HepG2 (cell line): ENCODE measurements around the gene METAP1D. TPM values are rescaled to one million over a fixed set of nuclear protein-coding genes. Genes with fewer than 3 reads are reported as not detected.
A peak's percentile ranks its signal among the peaks of the same experiment; 100 is the strongest.

Experiments
- ELF1 ChIP-seq: sonication (generic); formaldehyde crosslinking; IDR thresholded peaks from 2 replicates; pipeline ENCODE4 v1.4.0; 2020; ENCODE audit warnings: missing genetic modification reagents
- ELF3 ChIP-seq: IDR thresholded peaks from 2 replicates; pipeline ENCODE4 v1.6.1; 2016; ENCODE audit warnings: missing genetic modification reagents, missing compliant biosample characterization
- FOXP4 ChIP-seq: sonication (generic); formaldehyde crosslinking; IDR thresholded peaks from 2 replicates; pipeline ENCODE4 v1.4.0; 2020; ENCODE audit warnings: missing genetic modification reagents
- HIVEP1 ChIP-seq: sonication (generic); formaldehyde crosslinking; IDR thresholded peaks from 2 replicates; pipeline ENCODE4 v1.4.0; 2020; ENCODE audit warnings: mild to moderate bottlenecking, missing genetic modification reagents
- KDM4B ChIP-seq: sonication (generic); formaldehyde crosslinking; IDR thresholded peaks from 2 replicates; pipeline ENCODE4 v1.4.0; 2020; ENCODE audit warnings: missing genetic modification reagents
- KDM5B ChIP-seq: sonication (generic); formaldehyde crosslinking; IDR thresholded peaks from 2 replicates; pipeline ENCODE4 v1.4.0; 2020; ENCODE audit warnings: missing genetic modification reagents, mild to moderate bottlenecking, borderline replicate concordance
- MAZ ChIP-seq, 2 experiments: sonication (generic) in 1 of 2; formaldehyde crosslinking in 1 of 2; IDR thresholded peaks; 2 replicates each; pipeline versions ENCODE4 v1.5.0 to v1.6.1; 2012 to 2020; ENCODE audit warnings: low read depth in 2 of 2, mild to moderate bottlenecking in 2 of 2, borderline replicate concordance in 1 of 2, improper control_type of control experiment in 1 of 2, low read length in 1 of 2, missing genetic modification reagents in 1 of 2, moderate library complexity in 1 of 2
- NFE2L1 ChIP-seq: sonication (generic); formaldehyde crosslinking; IDR thresholded peaks from 2 replicates; pipeline ENCODE4 v1.4.0; 2020; ENCODE audit warnings: missing genetic modification reagents, mild to moderate bottlenecking, borderline replicate concordance
- SALL1 ChIP-seq: sonication (generic); formaldehyde crosslinking; IDR thresholded peaks from 2 replicates; pipeline ENCODE4 v1.8.0; 2022; ENCODE audit warnings: mild to moderate bottlenecking, missing genetic modification reagents
- SAP130 ChIP-seq: IDR thresholded peaks from 2 replicates; pipeline ENCODE4 v1.6.1; 2016; ENCODE audit warnings: low read depth
- SRY ChIP-seq: sonication (generic); formaldehyde crosslinking; IDR thresholded peaks from 2 replicates; pipeline ENCODE4 v1.8.0; 2022; ENCODE audit warnings: mild to moderate bottlenecking, missing genetic modification reagents
- TBP ChIP-seq: sonication (generic); formaldehyde crosslinking; IDR thresholded peaks from 2 replicates; pipeline ENCODE4 v1.5.0; 2020; ENCODE audit warnings: missing genetic modification reagents
- ZMAT3 ChIP-seq: sonication (generic); formaldehyde crosslinking; conservative IDR thresholded peaks from 2 replicates; pipeline ENCODE4 v1.7.0; 2021; ENCODE audit warnings: missing genetic modification reagents
- ZNF142 ChIP-seq: sonication (generic); formaldehyde crosslinking; IDR thresholded peaks from 2 replicates; pipeline ENCODE4 v1.4.0; 2020; ENCODE audit warnings: missing genetic modification reagents
- ZNF234 ChIP-seq: sonication (generic); formaldehyde crosslinking; conservative IDR thresholded peaks from 2 replicates; pipeline ENCODE4 v1.5.1; 2020; ENCODE audit warnings: mild to moderate bottlenecking, missing genetic modification reagents
- ZNF33B ChIP-seq: sonication (generic); formaldehyde crosslinking; IDR thresholded peaks from 2 replicates; pipeline ENCODE4 v1.5.1; 2020; ENCODE audit warnings: mild to moderate bottlenecking, missing genetic modification reagents
- ZNF468 ChIP-seq: sonication (generic); formaldehyde crosslinking; IDR thresholded peaks from 2 replicates; pipeline ENCODE4 v1.8.0; 2022; ENCODE audit warnings: mild to moderate bottlenecking, moderate library complexity, missing genetic modification reagents
- ZNF589 ChIP-seq: sonication (generic); formaldehyde crosslinking; conservative IDR thresholded peaks from 2 replicates; pipeline ENCODE4 v1.8.0; 2022; ENCODE audit warnings: mild to moderate bottlenecking, moderate library complexity, missing genetic modification reagents
- ZNF777 ChIP-seq: sonication (generic); formaldehyde crosslinking; IDR thresholded peaks from 2 replicates; pipeline ENCODE4 v1.4.0; 2020; ENCODE audit warnings: missing genetic modification reagents
- ZSCAN22 ChIP-seq: sonication (generic); formaldehyde crosslinking; IDR thresholded peaks from 2 replicates; pipeline ENCODE4 v1.4.0; 2020; ENCODE audit warnings: mild to moderate bottlenecking, missing genetic modification reagents
- polyA plus RNA-seq, 8 experiments: library from polyadenylated mRNA; depleted of rRNA in 3 of 8; stranded (reverse) in 7 of 8; unstranded in 1 of 8; fragments of >200 nt; fragmentation: Illumina TruSeq in 4 of 8; extraction: Trizol in 4 of 8; gene quantifications; 2 replicates each; pipeline versions ENCODE4 v1.2.1 to v1.2.3, GENCODE V29; 2011 to 2016; ENCODE audit warnings: low read depth in 4 of 8, missing spikeins in 1 of 8, mixed read lengths in 1 of 8; ENCODE audit not compliant: insufficient read depth in 1 of 8
- total RNA-seq, 5 experiments: library from RNA; depleted of rRNA; stranded (reverse); fragments of >200 nt; fragmentation: Illumina TruSeq; extraction: Trizol; gene quantifications; 2 replicates each; pipeline ENCODE4 v1.2.3, GENCODE V29; 2016; ENCODE audit warnings: low read depth in 1 of 5
- TF ChIP-seq, protein P1 (sequence below): sonication (generic); formaldehyde crosslinking; IDR thresholded peaks from 2 replicates; pipeline ENCODE4 v1.5.0; 2020; ENCODE audit warnings: missing genetic modification reagents

The METAP1D gene
- total and polyA plus RNA-seq, 2 of the 13 experiments (the other 11 are each of a cell fraction or from before 2014, with no cell fraction given), result 14.7 to 21.6 TPM

DNA sequence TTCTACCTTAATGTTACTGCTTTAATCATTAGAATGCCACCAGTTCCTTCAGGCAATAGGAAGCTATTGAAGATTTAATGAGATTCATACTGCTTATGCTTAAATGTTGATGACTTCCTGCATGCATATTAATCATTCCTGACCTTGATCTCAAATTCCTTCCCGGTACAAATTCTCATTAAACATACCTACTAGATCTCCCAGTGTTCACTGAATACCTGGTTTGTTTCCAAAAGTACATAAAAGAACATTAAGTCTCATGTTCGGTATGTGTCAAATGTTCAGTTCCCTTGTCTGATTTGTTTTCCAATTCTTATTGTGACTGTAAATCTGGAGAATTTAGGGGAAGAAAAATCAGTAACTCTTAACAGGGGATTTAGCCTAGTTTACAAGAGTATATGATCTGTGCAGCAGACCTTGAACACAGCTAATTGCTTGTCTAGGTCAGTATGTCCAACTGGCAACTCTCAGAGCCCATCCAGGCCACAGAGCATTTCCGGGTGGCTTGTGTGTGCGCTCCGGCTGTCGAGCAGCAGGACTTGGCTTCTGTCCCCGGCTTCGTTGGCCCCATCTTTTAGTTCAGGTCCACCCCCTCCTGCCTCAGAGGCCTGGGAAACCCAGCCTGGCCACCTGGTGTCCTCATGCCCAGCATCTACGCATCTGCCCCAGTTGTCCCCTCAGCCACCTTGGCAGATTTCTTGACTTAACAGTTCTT, 13.1 kb downstream of the METAP1D start (continued):
- TF ChIP-seq SAP130 (CRISPR knock-in tag) (no peak), ZMAT3 (CRISPR knock-in tag) (0 out of 2 replicates have a peak, but pooled peaks have one; percentile 32), NFE2L1 (CRISPR knock-in tag) (no peak), KDM4B (no peak), TBP (no peak), ZNF589 (CRISPR knock-in tag) (no peak), SALL1 (peak; percentile 20; the same call in 1 of the 2 replicates), ZNF142 (CRISPR knock-in tag) (no peak), SRY (CRISPR knock-in tag) (no peak), ZNF234 (CRISPR knock-in tag) (no peak), ZNF777 (CRISPR knock-in tag) (no peak), ZNF468 (CRISPR knock-in tag) (no peak), ELF1 (CRISPR knock-in tag) (peak; percentile 59), MAZ (IDR thresholded peaks at IDR 0.05; ENCODE audit: borderline replicate concordance, low read depth, low read length) (no peak), MAZ (CRISPR knock-in tag; IDR thresholded peaks at IDR 0.05; ENCODE audit: low read depth) (no peak), HIVEP1 (CRISPR knock-in tag) (no peak), ZSCAN22 (CRISPR knock-in tag) (no peak), FOXP4 (CRISPR knock-in tag) (no peak), ELF3 (peak; percentile 53; the same call in 1 of the 2 replicates), ZNF33B (CRISPR knock-in tag) (no peak), KDM5B (CRISPR knock-in tag) (no peak)
- TF ChIP-seq, protein P1, sequence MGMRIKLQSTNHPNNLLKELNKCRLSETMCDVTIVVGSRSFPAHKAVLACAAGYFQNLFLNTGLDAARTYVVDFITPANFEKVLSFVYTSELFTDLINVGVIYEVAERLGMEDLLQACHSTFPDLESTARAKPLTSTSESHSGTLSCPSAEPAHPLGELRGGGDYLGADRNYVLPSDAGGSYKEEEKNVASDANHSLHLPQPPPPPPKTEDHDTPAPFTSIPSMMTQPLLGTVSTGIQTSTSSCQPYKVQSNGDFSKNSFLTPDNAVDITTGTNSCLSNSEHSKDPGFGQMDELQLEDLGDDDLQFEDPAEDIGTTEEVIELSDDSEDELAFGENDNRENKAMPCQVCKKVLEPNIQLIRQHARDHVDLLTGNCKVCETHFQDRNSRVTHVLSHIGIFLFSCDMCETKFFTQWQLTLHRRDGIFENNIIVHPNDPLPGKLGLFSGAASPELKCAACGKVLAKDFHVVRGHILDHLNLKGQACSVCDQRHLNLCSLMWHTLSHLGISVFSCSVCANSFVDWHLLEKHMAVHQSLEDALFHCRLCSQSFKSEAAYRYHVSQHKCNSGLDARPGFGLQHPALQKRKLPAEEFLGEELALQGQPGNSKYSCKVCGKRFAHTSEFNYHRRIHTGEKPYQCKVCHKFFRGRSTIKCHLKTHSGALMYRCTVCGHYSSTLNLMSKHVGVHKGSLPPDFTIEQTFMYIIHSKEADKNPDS (CRISPR knock-in tag), result no peak
